HepG2 (cell line): Measurements from ENCODE around the gene CA9. TPM values are rescaled to one million over a fixed set of nuclear protein-coding genes. Genes with fewer than 3 reads are reported as not detected.

Experiments used
- BCL6 ChIP-seq: IDR thresholded peaks from 2 replicates; pipeline ENCODE4 v1.6.1; 2016; ENCODE audit warnings: missing genetic modification reagents, missing compliant biosample characterization
- CHCHD3 ChIP-seq: sonication (generic); formaldehyde crosslinking; IDR thresholded peaks from 2 replicates; pipeline ENCODE4 v1.8.0; 2022; ENCODE audit warnings: mild to moderate bottlenecking, missing genetic modification reagents, moderate library complexity
- GLI4 ChIP-seq: sonication (generic); formaldehyde crosslinking; IDR thresholded peaks from 2 replicates; pipeline ENCODE4 v1.5.1; 2020; ENCODE audit warnings: missing genetic modification reagents, mild to moderate bottlenecking, moderate library complexity, borderline replicate concordance
- KDM3A ChIP-seq: IDR thresholded peaks from 2 replicates; pipeline ENCODE4 v1.6.1; 2018; ENCODE audit warnings: low read depth, missing compliant biosample characterization
- KDM6A ChIP-seq: IDR thresholded peaks from 2 replicates; pipeline ENCODE4 v1.6.1; 2016; ENCODE audit warnings: low read depth
- MXI1 ChIP-seq: IDR thresholded peaks from 3 replicates; pipeline ENCODE4 v1.6.1; 2012; ENCODE audit warnings: low read depth, low read length, inconsistent platforms, borderline replicate concordance
- NCOA5 ChIP-seq: sonication (generic); formaldehyde crosslinking; IDR thresholded peaks from 2 replicates; pipeline ENCODE4 v1.4.0; 2020; ENCODE audit warnings: missing genetic modification reagents
- PHF20 ChIP-seq: sonication (generic); formaldehyde crosslinking; IDR thresholded peaks from 2 replicates; pipeline ENCODE4 v1.5.0; 2020; ENCODE audit warnings: mild to moderate bottlenecking, missing genetic modification reagents
- RNF2 ChIP-seq: fragments of 450-650 bp; conservative IDR thresholded peaks from 2 replicates; pipeline ENCODE4 v1.6.1; 2016; ENCODE audit warnings: low read depth
- ZFP36 ChIP-seq: fragments of 150-350 bp; IDR thresholded peaks from 2 replicates; pipeline ENCODE4 v1.6.1; 2018; ENCODE audit warnings: borderline replicate concordance, low read length, low read depth; ENCODE audit not compliant: partially characterized antibody
- ZNF225 ChIP-seq: sonication (generic); formaldehyde crosslinking; IDR thresholded peaks from 2 replicates; pipeline ENCODE4 v1.4.0; 2020; ENCODE audit warnings: mild to moderate bottlenecking, missing genetic modification reagents
- ZNF256 ChIP-seq: sonication (generic); formaldehyde crosslinking; conservative IDR thresholded peaks from 2 replicates; pipeline ENCODE4 v1.4.0; 2020; ENCODE audit warnings: missing genetic modification reagents
- ZNF263 ChIP-seq: sonication (generic); formaldehyde crosslinking; IDR thresholded peaks from 2 replicates; pipeline ENCODE4 v1.4.0; 2020; ENCODE audit warnings: missing genetic modification reagents
- ZNF264 ChIP-seq: sonication (generic); formaldehyde crosslinking; IDR thresholded peaks from 2 replicates; pipeline ENCODE4 v1.4.0; 2020; ENCODE audit warnings: missing genetic modification reagents
- ZNF292 ChIP-seq: sonication (generic); formaldehyde crosslinking; IDR thresholded peaks from 2 replicates; pipeline ENCODE4 v1.8.1; 2022; ENCODE audit warnings: mild to moderate bottlenecking, low read depth, missing genetic modification reagents, borderline replicate concordance
- ZNF333 ChIP-seq: sonication (generic); formaldehyde crosslinking; IDR thresholded peaks from 2 replicates; pipeline ENCODE4 v1.4.0; 2020; ENCODE audit warnings: mild to moderate bottlenecking, missing genetic modification reagents, borderline replicate concordance
- ZNF460 ChIP-seq: sonication (generic); formaldehyde crosslinking; IDR thresholded peaks from 2 replicates; pipeline ENCODE4 v1.5.1; 2020; ENCODE audit warnings: missing genetic modification reagents, mild to moderate bottlenecking, borderline replicate concordance
- ZNF549 ChIP-seq: sonication (generic); formaldehyde crosslinking; IDR thresholded peaks from 2 replicates; pipeline ENCODE4 v1.5.0; 2020; ENCODE audit warnings: missing genetic modification reagents
- ZNF660 ChIP-seq: sonication (generic); formaldehyde crosslinking; IDR thresholded peaks from 2 replicates; pipeline ENCODE4 v1.5.1; 2020; ENCODE audit warnings: mild to moderate bottlenecking, low read depth, missing genetic modification reagents, borderline replicate concordance
- ZNF75D ChIP-seq: sonication (generic); formaldehyde crosslinking; IDR thresholded peaks from 2 replicates; pipeline ENCODE4 v1.8.1; 2023; ENCODE audit warnings: missing genetic modification reagents, mild to moderate bottlenecking, borderline replicate concordance
- ZNF816 ChIP-seq: sonication (generic); formaldehyde crosslinking; IDR thresholded peaks from 2 replicates; pipeline ENCODE4 v1.8.0; 2022; ENCODE audit warnings: missing genetic modification reagents, mild to moderate bottlenecking, borderline replicate concordance
- ZNF83 ChIP-seq: sonication (generic); formaldehyde crosslinking; IDR thresholded peaks from 2 replicates; pipeline ENCODE4 v1.4.0; 2020; ENCODE audit warnings: missing genetic modification reagents, mild to moderate bottlenecking, borderline replicate concordance
- ZSCAN21 ChIP-seq: sonication (generic); formaldehyde crosslinking; IDR thresholded peaks from 2 replicates; pipeline ENCODE4 v1.8.0; 2022; ENCODE audit warnings: mild to moderate bottlenecking, missing genetic modification reagents, moderate library complexity, borderline replicate concordance
- ZSCAN29 ChIP-seq: sonication (generic); formaldehyde crosslinking; conservative IDR thresholded peaks from 2 replicates; pipeline ENCODE4 v1.4.0; 2020; ENCODE audit warnings: mild to moderate bottlenecking, missing genetic modification reagents
- polyA plus RNA-seq, 8 experiments: library from polyadenylated mRNA; depleted of rRNA in 3 of 8; stranded (reverse) in 7 of 8; unstranded in 1 of 8; fragments of >200 nt; fragmentation: Illumina TruSeq in 4 of 8; extraction: Trizol in 4 of 8; gene quantifications; 2 replicates each; pipeline versions ENCODE4 v1.2.1 to v1.2.3, GENCODE V29; 2011 to 2016; ENCODE audit warnings: low read depth in 4 of 8, missing spikeins in 1 of 8, mixed read lengths in 1 of 8; ENCODE audit not compliant: insufficient read depth in 1 of 8
- total RNA-seq, 5 experiments: library from RNA; depleted of rRNA; stranded (reverse); fragments of >200 nt; fragmentation: Illumina TruSeq; extraction: Trizol; gene quantifications; 2 replicates each; pipeline ENCODE4 v1.2.3, GENCODE V29; 2016; ENCODE audit warnings: low read depth in 1 of 5
- TF ChIP-seq, protein P1 (sequence below): sonication (generic); formaldehyde crosslinking; IDR thresholded peaks from 2 replicates; pipeline ENCODE4 v1.5.0; 2020; ENCODE audit warnings: missing genetic modification reagents
- TF ChIP-seq, protein P2 (sequence below): sonication (generic); formaldehyde crosslinking; IDR thresholded peaks from 2 replicates; pipeline ENCODE4 v1.4.0; 2020; ENCODE audit warnings: mild to moderate bottlenecking, missing genetic modification reagents
- TF ChIP-seq, protein P3 (sequence below): sonication (generic); formaldehyde crosslinking; IDR thresholded peaks from 2 replicates; pipeline ENCODE4 v1.4.0; 2020; ENCODE audit warnings: low read depth, mild to moderate bottlenecking, missing genetic modification reagents

CA9 gene
- total and polyA plus RNA-seq, 2 of the 13 experiments (the other 11 are each of a cell fraction or from before 2014, with no cell fraction given): 0.13 to 152 TPM

DNA sequence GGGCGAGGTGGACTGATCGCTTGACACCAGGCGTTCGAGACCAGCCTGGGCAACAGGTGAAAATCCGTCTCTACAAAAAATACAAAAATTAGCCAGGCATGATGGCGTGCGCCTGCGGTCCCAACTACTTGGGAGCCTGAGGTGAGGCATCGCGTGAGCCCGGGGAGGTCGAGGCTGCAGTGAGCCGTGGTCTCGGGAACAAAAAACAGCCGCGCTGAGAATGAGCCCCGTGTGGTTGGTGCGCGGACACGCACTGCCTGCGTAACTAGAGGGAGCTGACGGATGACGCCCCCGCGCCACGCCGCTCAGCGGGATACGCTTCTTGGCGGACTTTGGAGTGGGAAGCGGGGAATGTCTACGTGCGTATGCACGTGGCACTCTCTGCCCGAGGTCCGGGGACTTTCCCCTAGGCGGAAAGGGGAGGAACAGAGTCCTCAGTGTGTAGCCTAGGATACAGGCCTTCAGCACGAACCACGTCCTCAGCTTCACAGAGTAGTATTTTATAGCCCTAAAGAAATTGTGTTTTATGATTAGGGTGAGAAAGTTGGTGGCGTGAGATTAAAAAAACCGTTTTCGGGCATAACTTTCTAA lies 16.1 kb upstream of the CA9 start, which contains the start of gene RMRP (continued):
- TF ChIP-seq MXI1 (peak; percentile 94; the same call in 2 of the 3 replicates), ZNF83 (peak; percentile 41; the same call in 1 of the 2 replicates), ZNF292 (CRISPR knock-in tag) (peak; percentile 79; the same call in 1 of the 2 replicates), NCOA5 (CRISPR knock-in tag) (peak; percentile 92; the same call in 1 of the 2 replicates), ZNF256 (peak; percentile 98; the same call in 1 of the 2 replicates), RNF2 (no peak; the same call in none of the 2 replicates), ZNF75D (CRISPR knock-in tag) (no peak), ZNF460 (no peak; the same call in 1 of the 2 replicates), ZSCAN21 (peak; percentile 96), ZNF660 (CRISPR knock-in tag) (no peak), ZNF225 (CRISPR knock-in tag) (peak; percentile 89), KDM6A (peak; percentile 41; the same call in 1 of the 2 replicates), BCL6 (peak; percentile 71), ZNF263 (CRISPR knock-in tag) (peak; percentile 85), ZNF549 (CRISPR knock-in tag) (peak; percentile 90; the same call in 1 of the 2 replicates), GLI4 (CRISPR knock-in tag) (no peak), ZSCAN29 (CRISPR knock-in tag) (peak; percentile 85; the same call in 1 of the 2 replicates), ZNF264 (CRISPR knock-in tag) (peak; percentile 97), ZNF816 (CRISPR knock-in tag) (peak; percentile 99; the same call in 1 of the 2 replicates), ZFP36 (no peak), CHCHD3 (peak; percentile 56; the same call in 1 of the 2 replicates), KDM3A (CRISPR knock-in tag) (peak; percentile 97; the same call in 1 of the 2 replicates), ZNF333 (no peak), PHF20 (peak; percentile 68)
- TF ChIP-seq, protein P1, sequence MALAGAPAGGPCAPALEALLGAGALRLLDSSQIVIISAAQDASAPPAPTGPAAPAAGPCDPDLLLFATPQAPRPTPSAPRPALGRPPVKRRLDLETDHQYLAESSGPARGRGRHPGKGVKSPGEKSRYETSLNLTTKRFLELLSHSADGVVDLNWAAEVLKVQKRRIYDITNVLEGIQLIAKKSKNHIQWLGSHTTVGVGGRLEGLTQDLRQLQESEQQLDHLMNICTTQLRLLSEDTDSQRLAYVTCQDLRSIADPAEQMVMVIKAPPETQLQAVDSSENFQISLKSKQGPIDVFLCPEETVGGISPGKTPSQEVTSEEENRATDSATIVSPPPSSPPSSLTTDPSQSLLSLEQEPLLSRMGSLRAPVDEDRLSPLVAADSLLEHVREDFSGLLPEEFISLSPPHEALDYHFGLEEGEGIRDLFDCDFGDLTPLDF (CRISPR knock-in tag): peak; percentile 87
- TF ChIP-seq, protein P2, sequence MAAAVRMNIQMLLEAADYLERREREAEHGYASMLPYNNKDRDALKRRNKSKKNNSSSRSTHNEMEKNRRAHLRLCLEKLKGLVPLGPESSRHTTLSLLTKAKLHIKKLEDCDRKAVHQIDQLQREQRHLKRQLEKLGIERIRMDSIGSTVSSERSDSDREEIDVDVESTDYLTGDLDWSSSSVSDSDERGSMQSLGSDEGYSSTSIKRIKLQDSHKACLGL (CRISPR knock-in tag): peak; percentile 70; the same call in 1 of the 2 replicates
- TF ChIP-seq, protein P3, sequence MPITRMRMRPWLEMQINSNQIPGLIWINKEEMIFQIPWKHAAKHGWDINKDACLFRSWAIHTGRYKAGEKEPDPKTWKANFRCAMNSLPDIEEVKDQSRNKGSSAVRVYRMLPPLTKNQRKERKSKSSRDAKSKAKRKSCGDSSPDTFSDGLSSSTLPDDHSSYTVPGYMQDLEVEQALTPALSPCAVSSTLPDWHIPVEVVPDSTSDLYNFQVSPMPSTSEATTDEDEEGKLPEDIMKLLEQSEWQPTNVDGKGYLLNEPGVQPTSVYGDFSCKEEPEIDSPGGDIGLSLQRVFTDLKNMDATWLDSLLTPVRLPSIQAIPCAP (CRISPR knock-in tag): no peak
